Mesothelial cell of epicardium (in vitro differentiated cells): Measurements from ENCODE around the gene TMEM108. TPM values are rescaled to one million over a fixed set of nuclear protein-coding genes. Genes with fewer than 3 reads are reported as not detected.
A peak's percentile ranks its signal among the peaks of the same experiment; 100 is the strongest.

Experiments used
- DNase-seq, 2 experiments: peaks; one replicate each; pipeline ENCODE4 v3.0.0; 2021; ENCODE audit warnings: low spot score in 2 of 2; ENCODE audit not compliant: unreplicated experiment in 2 of 2
- H3K27ac Mint-ChIP-seq: 2 replicates; pipeline ENCODE4 v1.8.0; 2021; ENCODE audit warnings: mixed read lengths
- H3K27me3 Mint-ChIP-seq: 2 replicates; pipeline ENCODE4 v1.8.0; 2021; ENCODE audit warnings: low read depth, mixed read lengths
- H3K36me3 Mint-ChIP-seq: 2 replicates; pipeline ENCODE4 v1.8.0; 2021; ENCODE audit warnings: mixed read lengths
- H3K4me1 Mint-ChIP-seq: 2 replicates; pipeline ENCODE4 v1.8.0; 2021; ENCODE audit warnings: mixed read lengths
- H3K4me3 Mint-ChIP-seq: 2 replicates; pipeline ENCODE4 v1.8.0; 2021; ENCODE audit warnings: mild to moderate bottlenecking, moderate library complexity, mixed read lengths
- H3K9me3 Mint-ChIP-seq: 2 replicates; pipeline ENCODE4 v1.8.0; 2021; ENCODE audit warnings: mixed read lengths
- CTCF ChIP-seq: fragments of 200-600 bp; sonication (generic); IDR thresholded peaks from one replicate; pipeline ENCODE4 v1.5.0; 2021; ENCODE audit warnings: antibody characterized with exemption; ENCODE audit not compliant: unreplicated experiment
- total RNA-seq: library from RNA; stranded (reverse); gene quantifications from 3 replicates; pipeline ENCODE4 v1.2.1, GENCODE V29; 2021

Gene TMEM108
- total RNA-seq, 1 donor from 2014 or later = 17.3 TPM

- no peak overlapping the region for H3K27ac Mint-ChIP-seq
- DNase-seq = no peak
- peaks cover 7% of the 10 kb centered on the region for H3K4me1 Mint-ChIP-seq
- no peaks in the 10 kb centered on the region for H3K9me3 Mint-ChIP-seq
- no peaks in the 10 kb centered on the region for H3K36me3 Mint-ChIP-seq
- H3K27me3 Mint-ChIP-seq = peaks cover 4% of the 10 kb centered on the region
- H3K4me3 Mint-ChIP-seq = no peak overlapping the region
- no peak for TF ChIP-seq CTCF
These were observed 342.5 kb downstream of the TMEM108 start for GRCh38 chr3:133380481-133381225.

- Mint-ChIP-seq H3K36me3 (no peaks in the 10 kb centered on the region), H3K9me3 (no peaks in the 10 kb centered on the region), H3K4me3 (no peak overlapping the region), H3K27me3 (peaks cover 4% of the 10 kb centered on the region), H3K27ac (no peak overlapping the region), H3K4me1 (peaks cover 7% of the 10 kb centered on the region)
- no peak for DNase-seq
- no peak for TF ChIP-seq CTCF
These were observed 343.3 kb downstream of the TMEM108 start for GRCh38 chr3:133381346-133382109.

GRCh38 chr3:133383175-133383574, 345.0 kb downstream of the TMEM108 start:
- peaks cover 7% of the 10 kb centered on the region for H3K4me1 Mint-ChIP-seq
- no peak overlapping the region for H3K4me3 Mint-ChIP-seq
- no peaks in the 10 kb centered on the region for H3K36me3 Mint-ChIP-seq
- no peak for TF ChIP-seq CTCF
- no peaks in the 10 kb centered on the region for H3K9me3 Mint-ChIP-seq
- no peak for DNase-seq
- H3K27ac Mint-ChIP-seq = no peak overlapping the region
- H3K27me3 Mint-ChIP-seq = peaks cover 4% of the 10 kb centered on the region

GRCh38 chr3:133383741-133384140, 345.6 kb downstream of the TMEM108 start:
- Mint-ChIP-seq H3K36me3 (no peaks in the 10 kb centered on the region), H3K27ac (no peak overlapping the region), H3K27me3 (peaks cover 4% of the 10 kb centered on the region), H3K4me1 (peaks cover 7% of the 10 kb centered on the region), H3K4me3 (no peak overlapping the region), H3K9me3 (no peaks in the 10 kb centered on the region)
- TF ChIP-seq CTCF = no peak
- DNase-seq = no peak

- H3K36me3 Mint-ChIP-seq = no peaks in the 10 kb centered on the region
- no peak overlapping the region for H3K27ac Mint-ChIP-seq
- H3K4me1 Mint-ChIP-seq = peaks cover 7% of the 10 kb centered on the region
These were observed 346.3 kb downstream of the TMEM108 start for GRCh38 chr3:133384331-133385027.

More at GRCh38 chr3:133384331-133385027, 346.3 kb downstream of the TMEM108 start:
- Mint-ChIP-seq H3K4me3 (no peak overlapping the region), H3K9me3 (no peaks in the 10 kb centered on the region), H3K27me3 (peaks cover 4% of the 10 kb centered on the region)
- peak; percentile 64 for TF ChIP-seq CTCF
- peak; percentile 44 to 78 for DNase-seq
